ENCODE data around the gene DST.

Gene DST

GRCh38 chr6:56682635-56683034 is 39.9 kb upstream of the DST start:
- TF ChIP-seq CTCF (IDR thresholded peaks at IDR 0.05), result no peak
- Histone ChIP-seq H3K27ac (no peak overlapping the region), H3K36me3 (ENCODE audit: control insufficient read depth, insufficient read depth, low read length) (no peaks in the 10 kb centered on the region), H3K4me3 (ENCODE audit: low read depth, low read length) (no peak overlapping the region), H2AFZ (no peak overlapping the region), H3K9me3 (ENCODE audit: control insufficient read depth, low read length) (no peaks in the 10 kb centered on the region), H3K27me3 (ENCODE audit: control insufficient read depth, insufficient read depth, low read length) (no peaks in the 10 kb centered on the region), H3K9ac (no peak overlapping the region), H3K4me2 (ENCODE audit: low read length) (no peak overlapping the region), H3K79me2 (no peaks in the 10 kb centered on the region), H3K4me1 (peaks cover 3% of the 10 kb centered on the region)

GRCh38 chr6:56677559-56677958 is 34.9 kb upstream of the DST start:
- no peaks in the 10 kb centered on the region for H3K27me3 ChIP-seq (ENCODE audit: control insufficient read depth, insufficient read depth, low read length)
- H3K36me3 ChIP-seq (ENCODE audit: control insufficient read depth, insufficient read depth, low read length), result no peaks in the 10 kb centered on the region
- no peak overlapping the region for H3K9ac ChIP-seq
- no peak overlapping the region for H3K27ac ChIP-seq
- TF ChIP-seq CTCF (IDR thresholded peaks at IDR 0.05), result no peak
- H3K4me1 ChIP-seq, result peaks cover 3% of the 10 kb centered on the region
- H2AFZ ChIP-seq, result no peak overlapping the region
- no peak overlapping the region for H3K4me3 ChIP-seq (ENCODE audit: low read depth, low read length)
- H3K4me2 ChIP-seq (ENCODE audit: low read length), result no peak overlapping the region
- H3K9me3 ChIP-seq (ENCODE audit: control insufficient read depth, low read length), result no peaks in the 10 kb centered on the region
- peaks cover 4% of the 10 kb centered on the region for H3K79me2 ChIP-seq

- no peaks in the 10 kb centered on the region for H3K9me3 ChIP-seq (ENCODE audit: control insufficient read depth, low read length)
- H3K4me3 ChIP-seq (ENCODE audit: low read depth, low read length), result no peak overlapping the region
- H3K27ac ChIP-seq, result no peak overlapping the region
- no peaks in the 10 kb centered on the region for H3K4me1 ChIP-seq
- no peak overlapping the region for H3K4me2 ChIP-seq (ENCODE audit: low read length)
- H3K27me3 ChIP-seq (ENCODE audit: control insufficient read depth, insufficient read depth, low read length), result no peaks in the 10 kb centered on the region
- no peaks in the 10 kb centered on the region for H3K36me3 ChIP-seq (ENCODE audit: control insufficient read depth, insufficient read depth, low read length)
- peaks cover 4% of the 10 kb centered on the region for H3K79me2 ChIP-seq
- no peak overlapping the region for H3K9ac ChIP-seq
- H2AFZ ChIP-seq, result no peak overlapping the region
- TF ChIP-seq CTCF (IDR thresholded peaks at IDR 0.05), result no peak
Measured at GRCh38 chr6:56671651-56672461, 29.2 kb upstream of the DST start.

DNA sequence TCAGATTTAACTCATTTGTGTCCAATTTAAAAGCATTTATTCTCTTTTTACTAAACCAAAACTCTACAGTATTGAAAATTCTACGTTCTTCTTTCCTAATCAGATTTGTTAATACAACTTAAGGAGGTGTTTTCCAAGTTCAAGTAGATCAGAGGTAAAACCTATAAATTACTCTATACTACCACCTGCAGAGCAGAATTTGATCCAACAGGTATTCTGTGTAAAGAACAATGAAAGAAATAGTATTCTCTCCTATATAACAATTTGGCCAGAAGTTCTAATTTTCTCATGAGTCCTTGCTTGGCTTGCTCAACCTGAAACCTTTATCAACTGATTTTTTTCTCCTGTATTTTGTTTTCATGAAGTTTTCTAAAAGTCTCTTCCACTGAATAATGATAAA is 28.5 kb upstream of the DST start:
- no peak overlapping the region for H2AFZ ChIP-seq
- H3K27me3 ChIP-seq (ENCODE audit: control insufficient read depth, insufficient read depth, low read length), result no peaks in the 10 kb centered on the region
- no peak overlapping the region for H3K4me3 ChIP-seq (ENCODE audit: low read depth, low read length)
- peaks cover 3% of the 10 kb centered on the region for H3K79me2 ChIP-seq
- H3K4me1 ChIP-seq, result no peaks in the 10 kb centered on the region
- no peaks in the 10 kb centered on the region for H3K9me3 ChIP-seq (ENCODE audit: control insufficient read depth, low read length)
- no peak overlapping the region for H3K9ac ChIP-seq
- no peaks in the 10 kb centered on the region for H3K36me3 ChIP-seq (ENCODE audit: control insufficient read depth, insufficient read depth, low read length)
- no peak overlapping the region for H3K4me2 ChIP-seq (ENCODE audit: low read length)
- H3K27ac ChIP-seq, result no peak overlapping the region
- TF ChIP-seq CTCF (IDR thresholded peaks at IDR 0.05), result no peak

GRCh38 chr6:56669041-56669440 is 26.4 kb upstream of the DST start:
- Histone ChIP-seq H3K9ac (no peak overlapping the region), H3K9me3 (ENCODE audit: control insufficient read depth, low read length) (no peaks in the 10 kb centered on the region), H3K4me1 (no peaks in the 10 kb centered on the region), H3K27me3 (ENCODE audit: control insufficient read depth, insufficient read depth, low read length) (no peaks in the 10 kb centered on the region), H3K27ac (no peak overlapping the region), H3K79me2 (no peaks in the 10 kb centered on the region), H3K4me3 (ENCODE audit: low read depth, low read length) (no peak overlapping the region), H3K36me3 (ENCODE audit: control insufficient read depth, insufficient read depth, low read length) (no peaks in the 10 kb centered on the region), H2AFZ (no peak overlapping the region), H3K4me2 (ENCODE audit: low read length) (no peak overlapping the region)
- no peak for TF ChIP-seq CTCF (IDR thresholded peaks at IDR 0.05)

All from parathyroid adenoma (tissue), 2 donors.